Fibroblast of lung (primary cell): ENCODE measurements around the gene MTRFR.

Experiments
- CTCF ChIP-seq, 2 donors: IDR thresholded peaks in 1 of 2; conservative IDR thresholded peaks in 1 of 2; 1 replicate in 1 of 2; 2 replicates in 1 of 2; pipeline ENCODE4 v1.5.1; 2011 to 2012; ENCODE audit warnings: low read length in 2 of 2, control low read depth in 1 of 2, inconsistent platforms in 1 of 2, low read depth in 1 of 2, mild to moderate bottlenecking in 1 of 2
- EZH2 ChIP-seq: IDR thresholded peaks from 2 replicates; pipeline ENCODE4 v1.5.1; 2012; ENCODE audit warnings: low read length, control low read depth, mild to moderate bottlenecking; ENCODE audit errors: missing control alignments

GRCh38 chr12:123271001-123271668, 37.9 kb downstream of the MTRFR start:
- TF ChIP-seq CTCF (conservative IDR thresholded peaks at IDR 0.05 in 1 of 2, IDR thresholded peaks at IDR 0.05 in 1 of 2; ENCODE audit: low read depth in 1 of 2, low read length in 2 of 2) (peak; percentile 22 to 36), EZH2 (no peak)
